Measurements from ENCODE around the gene C5AR1.

Gene C5AR1

GRCh38 chr19:47316513-47316912 lies 6.9 kb downstream of the C5AR1 start:
- Histone ChIP-seq H3K27me3 (ENCODE audit: control insufficient read depth, low read length) (peaks cover 7% of the 10 kb centered on the region), H3K79me2 (ENCODE audit: control insufficient read depth, low read length) (no peaks in the 10 kb centered on the region), H4K20me1 (ENCODE audit: control insufficient read depth, insufficient read depth, low read depth, low read length) (no peaks in the 10 kb centered on the region), H3K36me3 (ENCODE audit: control insufficient read depth, low read length) (no peaks in the 10 kb centered on the region), H3K9me3 (ENCODE audit: control insufficient read depth, insufficient read depth, low read length) (no peaks in the 10 kb centered on the region), H3K9me2 (replicated peaks; ENCODE audit: control insufficient read depth, low read length) (no peaks in the 10 kb centered on the region), H3K4me2 (ENCODE audit: low read length) (no peak overlapping the region), H3F3A (ENCODE audit: control insufficient read depth, insufficient read depth) (no peaks in the 10 kb centered on the region), H3K4me3 (ENCODE audit: low read length) (no peak overlapping the region), H3K27ac (ENCODE audit: low read depth, low read length) (no peak overlapping the region), H3K4me1 (ENCODE audit: control insufficient read depth, low read length) (no peaks in the 10 kb centered on the region)
- TF ChIP-seq, protein P1, sequence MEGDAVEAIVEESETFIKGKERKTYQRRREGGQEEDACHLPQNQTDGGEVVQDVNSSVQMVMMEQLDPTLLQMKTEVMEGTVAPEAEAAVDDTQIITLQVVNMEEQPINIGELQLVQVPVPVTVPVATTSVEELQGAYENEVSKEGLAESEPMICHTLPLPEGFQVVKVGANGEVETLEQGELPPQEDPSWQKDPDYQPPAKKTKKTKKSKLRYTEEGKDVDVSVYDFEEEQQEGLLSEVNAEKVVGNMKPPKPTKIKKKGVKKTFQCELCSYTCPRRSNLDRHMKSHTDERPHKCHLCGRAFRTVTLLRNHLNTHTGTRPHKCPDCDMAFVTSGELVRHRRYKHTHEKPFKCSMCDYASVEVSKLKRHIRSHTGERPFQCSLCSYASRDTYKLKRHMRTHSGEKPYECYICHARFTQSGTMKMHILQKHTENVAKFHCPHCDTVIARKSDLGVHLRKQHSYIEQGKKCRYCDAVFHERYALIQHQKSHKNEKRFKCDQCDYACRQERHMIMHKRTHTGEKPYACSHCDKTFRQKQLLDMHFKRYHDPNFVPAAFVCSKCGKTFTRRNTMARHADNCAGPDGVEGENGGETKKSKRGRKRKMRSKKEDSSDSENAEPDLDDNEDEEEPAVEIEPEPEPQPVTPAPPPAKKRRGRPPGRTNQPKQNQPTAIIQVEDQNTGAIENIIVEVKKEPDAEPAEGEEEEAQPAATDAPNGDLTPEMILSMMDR (IDR thresholded peaks at IDR 0.05; ENCODE audit: low read depth, low read length, poor library complexity, severe bottlenecking) = no peak
- no peak for TF ChIP-seq EZH2phosphoT487 (IDR thresholded peaks at IDR 0.05; ENCODE audit: borderline replicate concordance, low read length)

GRCh38 chr19:47319923-47320871 lies 10.5 kb downstream of the C5AR1 start:
- Histone ChIP-seq H3K9me2 (replicated peaks; ENCODE audit: control insufficient read depth, low read length) (no peaks in the 10 kb centered on the region), H3K4me1 (ENCODE audit: control insufficient read depth, low read length) (peaks cover 7% of the 10 kb centered on the region), H3K9me3 (ENCODE audit: control insufficient read depth, insufficient read depth, low read length) (no peaks in the 10 kb centered on the region), H3K27me3 (ENCODE audit: control insufficient read depth, low read length) (peaks cover 10% of the 10 kb centered on the region), H3K4me3 (ENCODE audit: low read length) (no peak overlapping the region), H3K79me2 (ENCODE audit: control insufficient read depth, low read length) (no peaks in the 10 kb centered on the region), H3K36me3 (ENCODE audit: control insufficient read depth, low read length) (no peaks in the 10 kb centered on the region), H4K20me1 (ENCODE audit: control insufficient read depth, insufficient read depth, low read depth, low read length) (no peaks in the 10 kb centered on the region), H3K4me2 (ENCODE audit: low read length) (no peak overlapping the region), H3K27ac (ENCODE audit: low read depth, low read length) (no peak overlapping the region), H3F3A (ENCODE audit: control insufficient read depth, insufficient read depth) (no peaks in the 10 kb centered on the region)
- TF ChIP-seq, protein P1 (IDR thresholded peaks at IDR 0.05; ENCODE audit: low read depth, low read length, poor library complexity, severe bottlenecking) = no peak
- no peak for TF ChIP-seq EZH2phosphoT487 (IDR thresholded peaks at IDR 0.05; ENCODE audit: borderline replicate concordance, low read length)

- no peak overlapping the region for H3K27ac ChIP-seq (ENCODE audit: low read depth, low read length)
- no peaks in the 10 kb centered on the region for H3K79me2 ChIP-seq (ENCODE audit: control insufficient read depth, low read length)
- no peak overlapping the region for H3K4me2 ChIP-seq (ENCODE audit: low read length)
- peaks cover 7% of the 10 kb centered on the region for H3K4me1 ChIP-seq (ENCODE audit: control insufficient read depth, low read length)
- H3K4me3 ChIP-seq (ENCODE audit: low read length) = no peak overlapping the region
- H3K9me2 ChIP-seq (replicated peaks; ENCODE audit: control insufficient read depth, low read length) = no peaks in the 10 kb centered on the region
- H3K9me3 ChIP-seq (ENCODE audit: control insufficient read depth, insufficient read depth, low read length) = no peaks in the 10 kb centered on the region
- H3K36me3 ChIP-seq (ENCODE audit: control insufficient read depth, low read length) = no peaks in the 10 kb centered on the region
- H3K27me3 ChIP-seq (ENCODE audit: control insufficient read depth, low read length) = peaks cover 5% of the 10 kb centered on the region; the same call in 1 of the 2 replicates
- TF ChIP-seq EZH2phosphoT487 (IDR thresholded peaks at IDR 0.05; ENCODE audit: borderline replicate concordance, low read length) = no peak
- TF ChIP-seq, protein P1 (IDR thresholded peaks at IDR 0.05; ENCODE audit: low read depth, low read length, poor library complexity, severe bottlenecking) = no peak
- H4K20me1 ChIP-seq (ENCODE audit: control insufficient read depth, insufficient read depth, low read depth, low read length) = no peaks in the 10 kb centered on the region
- H3F3A ChIP-seq (ENCODE audit: control insufficient read depth, insufficient read depth) = no peaks in the 10 kb centered on the region
These were observed 12.0 kb downstream of the C5AR1 start for GRCh38 chr19:47321630-47322029.

Measured in DOHH2 (cell line).